MCF 10A (cell line): ENCODE results near the gene MAFG. TPM values are rescaled to one million over a fixed set of nuclear protein-coding genes. Genes with fewer than 3 reads are reported as not detected.

Experiments used
- BruUV-seq: library from RNA; stranded (reverse); fragments of 400-500 nt; replicated peaks from 2 replicates; lab custom pipeline; 2021; lab: Mats Ljungman, UMichigan
- CTCF ChIA-PET: fragments of 300-600 bp; sonication (Branson Sonifier 250); formaldehyde crosslinking; extraction: SDS; loops from one replicate; lab custom pipeline; 2021; ENCODE audit warnings: antibody characterized with exemption, inconsistent platforms; lab: Yijun Ruan, JAX
- POLR2A ChIA-PET: fragments of 300-600, 350-650 bp; sonication (Branson Sonifier 250); formaldehyde crosslinking; extraction: SDS; loops from one replicate; lab custom pipeline; 2020; ENCODE audit warnings: antibody characterized with exemption, inconsistent platforms; lab: Yijun Ruan, JAX
- DNase-seq: peaks from one replicate; pipeline ENCODE4 v3.0.0-alpha.2; 2018; ENCODE audit not compliant: unreplicated experiment
- H3K27ac Mint-ChIP-seq: one replicate; pipeline ENCODE4 v1.8.0; 2022; ENCODE audit warnings: mild to moderate bottlenecking, low read depth, mixed read lengths; ENCODE audit not compliant: unreplicated experiment
- H3K27me3 Mint-ChIP-seq: one replicate; pipeline ENCODE4 v1.8.0; 2022; ENCODE audit warnings: mixed read lengths; ENCODE audit not compliant: insufficient read depth, unreplicated experiment
- H3K36me3 Mint-ChIP-seq: one replicate; pipeline ENCODE4 v1.8.0; 2022; ENCODE audit warnings: mild to moderate bottlenecking, moderate library complexity, mixed read lengths; ENCODE audit not compliant: insufficient read depth, unreplicated experiment
- H3K4me1 Mint-ChIP-seq: one replicate; pipeline ENCODE4 v1.8.0; 2022; ENCODE audit warnings: mixed read lengths; ENCODE audit not compliant: insufficient read depth, unreplicated experiment
- H3K4me3 Mint-ChIP-seq: one replicate; pipeline ENCODE4 v1.8.0; 2022; ENCODE audit warnings: mild to moderate bottlenecking, moderate library complexity, mixed read lengths; ENCODE audit not compliant: unreplicated experiment
- H3K9me3 Mint-ChIP-seq: one replicate; pipeline ENCODE4 v1.8.0; 2022; ENCODE audit warnings: mixed read lengths; ENCODE audit not compliant: unreplicated experiment
- CTCF ChIP-seq: fragments of 200-600 bp; IDR thresholded peaks from one replicate; pipeline ENCODE4 v1.8.0; 2022; ENCODE audit warnings: antibody characterized with exemption, mild to moderate bottlenecking; ENCODE audit not compliant: unreplicated experiment
- intact Hi-C: fragments of 100-400 bp; cut with micrococcal nuclease; formaldehyde crosslinking; loops from 2 replicates; pipeline ENCODE4 v1.14.1; 2022
- total RNA-seq: library from RNA; stranded (reverse); gene quantifications from 2 replicates; pipeline ENCODE4 v1.2.3, GENCODE V29; 2022

The MAFG gene
- total RNA-seq, 1 experiment from 2014 or later, result 38.1 TPM

DNA sequence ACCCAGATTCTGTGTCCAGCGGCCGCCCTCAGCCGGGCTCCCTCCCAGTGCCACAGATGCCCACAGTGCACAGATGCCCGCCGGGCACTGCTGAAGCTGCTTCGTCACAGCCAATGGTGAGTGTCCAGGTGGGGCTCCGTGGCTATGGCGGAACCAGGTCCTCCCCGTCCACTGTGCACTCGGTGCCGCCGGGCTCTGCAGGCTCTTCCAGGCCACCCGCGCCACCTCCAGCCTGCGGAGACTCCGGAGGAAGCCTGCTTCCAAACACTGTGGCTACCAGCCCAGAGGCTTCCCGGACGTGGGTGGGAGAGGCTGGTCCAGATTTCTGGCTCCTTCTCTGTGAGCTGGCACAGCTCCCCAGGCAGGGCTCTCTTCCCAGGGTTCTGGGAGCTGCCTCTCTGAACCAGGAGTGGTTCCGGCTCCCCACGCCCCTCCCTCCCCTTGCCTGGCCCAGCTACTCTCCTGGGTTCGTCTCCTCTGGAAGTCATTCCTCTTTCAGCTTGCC is 12.4 kb upstream of the MAFG start:
- H3K27me3 Mint-ChIP-seq, result no peaks in the 10 kb centered on the region
- no peaks in the 10 kb centered on the region for H3K9me3 Mint-ChIP-seq
- ChIA-PET POLR2A (interaction anchor here (0.7 kb wide), 1 partner anchor 8 kb away, joined by 3 read pairs; no protein-coding TSS in a partner anchor), CTCF (interaction anchor here (0.5 kb wide), 1 partner anchor 19 kb away, joined by 4 read pairs; no protein-coding TSS in a partner anchor)
- peaks cover 7% of the 10 kb centered on the region for H3K4me1 Mint-ChIP-seq
- no TSS peak for BruUV-seq
- H3K36me3 Mint-ChIP-seq, result no peaks in the 10 kb centered on the region
- TF ChIP-seq CTCF, result no peak
- intact Hi-C loops, result no loop called here
- H3K27ac Mint-ChIP-seq, result no peak overlapping the region
- H3K4me3 Mint-ChIP-seq, result no peak overlapping the region
- DNase-seq, result no peak

GRCh38 chr17:81939218-81939617 is 11.7 kb upstream of the MAFG start:
- CTCF ChIA-PET, result no interaction called here
- POLR2A ChIA-PET, result interaction anchor here (0.7 kb wide), 1 partner anchor 9 kb away, joined by 3 read pairs; no protein-coding TSS in a partner anchor
- Mint-ChIP-seq H3K4me1 (peaks cover 7% of the 10 kb centered on the region), H3K4me3 (no peak overlapping the region), H3K27ac (no peak overlapping the region), H3K9me3 (no peaks in the 10 kb centered on the region), H3K36me3 (peaks cover 1% of the 10 kb centered on the region), H3K27me3 (no peaks in the 10 kb centered on the region)
- intact Hi-C loops, result no loop called here
- no peak for TF ChIP-seq CTCF
- DNase-seq, result no peak
- BruUV-seq, result no TSS peak

GRCh38 chr17:81935709-81936084 is 8.2 kb upstream of the MAFG start:
- TF ChIP-seq CTCF, result no peak
- Mint-ChIP-seq H3K27me3 (no peaks in the 10 kb centered on the region), H3K4me3 (peak overlapping the region; percentile 75), H3K36me3 (peaks cover 7% of the 10 kb centered on the region), H3K27ac (no peak overlapping the region), H3K4me1 (peaks cover 11% of the 10 kb centered on the region), H3K9me3 (no peaks in the 10 kb centered on the region)
- ChIA-PET CTCF (interaction anchor here (0.8 to 1.0 kb wide), 2 partner anchors 19 to 24 kb away, joined by 4 to 5 read pairs; no protein-coding TSS in a partner anchor), POLR2A (interaction anchor here (0.6 kb wide), 3 partner anchors 43 to 212 kb away, joined by 3 read pairs; no protein-coding TSS in a partner anchor)
- BruUV-seq, result no TSS peak
- DNase-seq, result no peak
- intact Hi-C loops, result no loop called here

DNA sequence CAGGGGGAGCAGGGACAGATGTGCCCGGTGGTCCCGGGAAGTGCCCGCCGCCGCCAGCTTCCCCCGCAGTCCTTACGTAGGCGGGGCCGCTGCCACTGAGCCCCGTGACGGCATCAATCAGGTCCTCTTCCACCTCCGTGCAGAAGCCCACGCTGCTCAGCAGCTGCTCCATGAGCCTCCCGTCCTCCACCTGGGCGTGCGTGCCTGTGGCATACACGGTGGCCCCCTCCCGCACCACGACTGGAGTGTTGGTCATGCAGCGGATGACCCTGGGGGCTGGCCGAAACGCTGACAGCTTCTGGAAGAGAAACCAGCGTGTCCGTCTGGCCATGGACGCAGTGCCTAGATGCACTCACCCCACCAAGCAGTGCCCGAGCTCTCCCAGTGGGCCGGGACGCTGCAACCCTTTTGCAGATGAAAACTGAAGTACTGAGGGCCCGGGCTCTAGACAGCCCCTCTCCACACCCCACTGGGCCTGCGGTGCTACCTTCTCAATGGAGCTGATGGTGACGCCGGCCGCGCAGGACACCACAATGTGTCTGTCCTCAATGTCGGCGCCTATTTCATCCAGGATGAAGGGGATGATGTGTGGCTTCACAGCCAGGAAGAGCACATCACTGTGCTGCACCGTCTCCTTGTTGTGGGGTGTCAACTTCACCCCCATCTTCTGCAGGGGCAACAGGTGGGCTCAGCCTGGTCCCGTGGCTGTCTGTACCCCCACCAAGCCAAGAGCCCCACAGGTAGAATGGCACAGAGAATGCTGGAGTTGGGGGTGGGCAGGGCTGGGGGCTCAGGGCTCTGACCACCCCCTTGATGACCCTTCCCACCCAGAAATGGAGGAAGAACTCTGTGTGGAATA is 7.5 kb upstream of the MAFG start:
- Mint-ChIP-seq H3K4me1 (peaks cover 11% of the 10 kb centered on the region), H3K27ac (no peak overlapping the region), H3K27me3 (no peaks in the 10 kb centered on the region), H3K36me3 (peaks cover 7% of the 10 kb centered on the region), H3K4me3 (peak overlapping the region; percentile 75), H3K9me3 (no peaks in the 10 kb centered on the region)
- no peak for TF ChIP-seq CTCF
- intact Hi-C loops, result no loop called here
- DNase-seq, result no peak
- POLR2A ChIA-PET, result interaction anchor here (1.0 kb wide), 1 partner anchor 56 kb away, joined by 3 read pairs; no protein-coding TSS in a partner anchor
- BruUV-seq, result TSS peak; percentile 6
- CTCF ChIA-PET, result interaction anchor here (0.6 to 1.1 kb wide), 2 partner anchors 24 to 732 kb away, joined by 3 to 8 read pairs; no protein-coding TSS in a partner anchor
